Measurements from ENCODE around the gene BCL7B.
"Not testable (repeated sequence)": the region's sequence is repeated elsewhere in the genome, so short reads cannot be mapped to it uniquely, and the experiment has no call there.

The BCL7B gene

DNA sequence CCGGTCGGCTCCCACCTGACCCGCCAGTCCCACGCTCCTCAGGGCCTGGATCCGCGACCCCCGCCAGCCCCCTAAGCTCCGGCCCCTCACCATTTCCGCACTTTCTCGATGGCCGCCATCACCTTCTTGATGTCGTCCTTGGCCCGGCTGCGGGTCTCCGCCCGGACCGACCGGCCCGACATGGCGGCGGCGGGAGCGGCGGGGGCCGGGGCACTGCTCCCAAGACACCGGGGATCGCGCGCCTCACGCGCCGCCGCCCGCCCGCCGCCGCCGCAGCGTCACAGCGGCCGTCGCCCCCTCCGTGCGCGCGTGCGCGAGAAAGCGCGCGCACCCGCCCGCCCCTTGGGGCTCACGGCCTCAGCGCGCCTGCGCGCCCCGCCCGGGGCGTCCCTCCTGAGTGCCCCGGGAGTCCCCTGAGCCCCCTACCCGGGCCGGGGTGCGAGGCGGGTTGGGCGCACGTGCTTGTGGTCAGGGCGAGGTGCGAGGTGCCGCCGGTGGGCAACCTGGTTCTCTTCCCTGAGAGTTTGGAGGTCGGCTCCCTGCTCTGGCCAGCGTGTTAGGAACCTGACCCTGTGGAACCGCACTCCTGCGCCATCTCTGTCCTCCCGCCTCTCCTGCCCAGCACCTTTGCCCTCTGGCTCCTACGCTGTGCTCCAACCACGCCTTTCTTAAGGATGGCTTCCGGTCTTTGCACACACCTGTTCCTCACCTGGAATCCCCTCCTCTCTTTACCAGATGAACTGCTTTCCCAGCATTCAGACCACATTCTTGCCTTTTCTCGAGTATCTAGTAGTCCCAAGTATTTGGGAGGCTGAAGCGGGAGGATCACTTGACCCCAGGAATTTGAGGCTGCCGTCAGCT is at the start of gene BCL7B:
Gene BCL7B (minus strand): TSS at position 294 of the 861 bp plus-strand sequence. CDS start 112 bp downstream, at position 182.
- peak; percentile 13 for DNase-seq

DNA sequence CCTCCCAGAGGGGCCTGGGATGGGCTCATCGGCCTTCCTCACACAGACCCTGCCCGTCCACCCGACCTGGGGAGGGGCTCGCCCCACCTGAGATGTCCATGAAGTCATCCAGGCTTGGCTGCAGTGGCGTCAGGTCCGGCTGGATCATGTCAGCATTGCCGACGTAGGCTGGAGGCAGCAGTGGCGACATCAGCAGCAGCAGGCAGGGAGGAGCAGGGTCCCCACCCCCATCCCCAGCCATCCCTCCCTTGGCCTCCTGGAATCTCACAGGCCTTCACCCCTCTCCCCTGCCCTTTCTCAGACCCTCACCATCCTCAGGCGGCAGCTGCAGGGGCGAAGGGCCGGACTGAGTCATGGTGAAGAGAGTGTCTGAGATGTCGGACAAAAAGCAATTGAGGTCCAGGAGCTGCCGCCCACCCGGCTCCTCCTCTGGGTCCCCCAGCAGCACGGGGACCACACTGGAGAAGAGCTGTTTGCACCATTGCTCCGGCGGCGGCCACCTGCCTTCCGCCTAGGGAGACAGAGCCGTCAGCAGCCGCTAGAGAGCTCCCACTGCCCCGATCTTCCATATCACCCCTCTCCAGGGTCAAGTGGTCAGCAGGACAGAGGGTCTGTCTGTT is 48.2 kb upstream of the BCL7B start:
- no peak for DNase-seq

DNA sequence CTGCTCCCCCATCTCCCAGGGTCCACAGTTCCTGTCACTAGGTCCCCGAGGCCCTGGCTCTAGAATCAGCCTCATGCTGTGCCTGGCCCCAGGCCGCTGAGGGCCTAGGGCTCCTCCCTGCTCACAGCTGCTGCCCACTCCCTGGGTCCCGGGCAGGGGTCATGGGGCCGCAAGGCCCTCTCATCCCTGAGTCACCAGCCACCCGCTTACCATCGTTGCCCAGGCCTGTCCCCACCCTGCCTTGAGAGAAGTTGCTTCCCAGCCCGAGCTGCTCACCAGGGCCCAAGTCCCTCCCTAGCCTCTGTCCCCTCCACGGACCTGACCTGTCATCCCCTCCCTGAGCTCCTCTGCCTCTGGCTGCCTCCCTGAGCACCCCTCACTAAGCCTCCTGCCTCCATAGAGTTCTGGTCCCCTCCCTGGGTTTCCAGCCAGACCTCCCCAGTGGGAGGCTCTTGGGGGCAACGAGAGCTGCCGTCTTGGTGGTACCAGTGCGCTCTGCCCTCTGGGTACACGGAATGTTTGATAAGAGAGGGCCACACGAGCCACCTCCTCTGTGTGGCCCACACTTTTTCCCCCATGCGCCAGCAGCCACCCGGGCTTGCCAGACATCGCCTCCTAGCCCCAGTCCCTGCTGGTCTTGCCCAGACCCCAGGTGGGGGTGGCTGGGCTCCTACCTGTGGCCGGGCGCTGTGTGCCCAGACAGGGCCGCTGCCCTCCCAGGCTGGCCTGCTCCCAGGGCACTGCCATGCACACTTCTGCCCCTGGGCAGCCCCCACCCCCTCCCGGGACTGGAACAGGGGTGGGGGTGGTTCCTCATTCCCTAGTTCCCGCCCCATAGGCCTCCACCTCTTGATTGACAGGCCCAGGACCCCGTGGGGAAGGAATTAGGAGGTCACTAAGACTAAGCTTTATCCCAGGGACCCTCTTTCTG is 45.5 kb upstream of the BCL7B start:
- no peak for DNase-seq

DNA sequence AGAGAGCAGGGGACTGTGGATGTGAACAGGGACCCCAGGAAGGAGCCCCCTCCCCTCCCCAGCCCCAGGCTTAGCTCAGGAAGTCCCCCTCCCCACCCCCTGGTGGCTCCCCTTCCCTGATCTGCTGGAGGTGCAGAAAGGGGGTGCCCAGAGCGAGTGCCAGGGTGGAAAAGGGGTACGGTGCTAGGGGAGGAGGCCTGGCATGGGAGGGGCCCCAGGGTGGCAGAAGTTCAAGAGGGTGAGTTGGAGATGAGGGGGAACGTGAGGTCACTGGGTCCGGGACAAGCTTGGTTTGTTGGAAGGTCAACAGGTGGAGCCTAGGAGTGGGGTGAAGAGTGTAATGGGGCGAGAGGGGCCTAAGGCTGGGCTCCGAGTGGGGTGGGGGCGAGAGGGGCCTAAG is 42.4 kb upstream of the BCL7B start:
- DNase-seq, result no peak

DNA sequence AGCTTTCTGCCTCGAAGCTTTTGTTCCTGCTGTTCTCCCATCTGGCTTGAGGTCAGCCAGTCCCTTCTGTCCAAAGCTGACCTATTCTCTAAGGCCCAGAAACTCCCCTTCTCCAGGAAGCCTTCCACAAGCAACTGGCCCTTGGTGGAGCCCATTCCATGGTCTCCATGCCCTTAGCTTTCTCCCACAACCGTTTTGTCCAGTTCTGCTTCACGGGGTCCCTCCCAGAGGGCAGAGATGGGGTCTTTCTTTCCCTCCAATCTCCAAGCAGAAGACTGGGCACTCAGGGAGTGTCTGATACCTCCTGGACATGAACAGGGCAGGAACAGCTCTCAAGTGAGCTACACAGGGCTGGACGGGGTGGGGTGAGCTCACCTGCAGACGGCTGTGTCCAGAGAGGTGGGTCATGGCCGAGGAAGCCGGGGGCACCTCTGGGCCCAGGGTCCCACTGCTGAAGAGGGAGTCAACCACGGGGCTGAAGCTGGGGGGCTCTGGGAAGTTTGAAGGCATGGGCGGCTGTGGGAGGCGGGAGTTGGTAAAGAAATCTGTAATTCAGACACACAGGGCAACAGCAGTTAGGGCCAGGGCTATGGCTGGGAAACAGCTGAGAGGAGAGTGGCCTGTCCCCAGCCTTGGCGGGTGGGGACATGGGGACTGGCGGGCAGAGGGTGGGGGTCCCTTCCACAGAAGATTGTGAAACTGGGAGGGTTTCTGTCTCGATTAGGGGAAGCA is 41.8 kb upstream of the BCL7B start:
- no peak for DNase-seq

DNA sequence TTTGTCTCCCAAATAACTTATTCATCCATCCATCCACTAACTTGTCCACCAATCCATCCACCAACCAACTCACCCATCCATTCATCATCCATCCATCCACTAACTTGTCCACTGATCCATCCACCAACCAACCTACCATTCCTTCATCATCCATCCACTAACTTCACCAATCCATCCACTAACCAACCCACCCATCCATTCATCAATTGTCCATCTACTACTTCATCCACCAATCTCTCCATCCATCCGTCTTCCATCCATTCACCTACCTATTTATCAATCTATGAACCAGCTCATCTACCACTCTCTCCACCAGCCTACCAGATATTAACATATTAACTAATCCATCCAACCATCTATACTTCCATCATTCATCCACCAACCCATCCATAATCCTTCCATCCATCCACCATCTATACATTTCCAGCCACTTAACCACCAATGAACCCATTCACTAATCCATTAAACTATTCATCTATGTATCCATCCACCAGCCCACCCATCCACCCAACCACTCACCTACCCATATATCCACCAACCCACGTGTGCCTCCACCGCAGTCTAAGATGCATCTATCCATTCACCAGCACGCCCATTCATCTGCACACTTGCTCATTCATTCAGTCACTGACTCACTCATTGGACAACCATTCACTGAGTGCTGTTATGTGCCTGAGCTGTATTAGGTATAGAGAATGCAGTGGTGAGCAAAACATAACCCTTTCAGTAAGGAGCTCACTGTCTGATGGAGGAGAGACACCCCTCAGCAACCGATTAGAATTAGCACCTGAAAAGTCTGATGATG is 40.7 kb upstream of the BCL7B start:
- DNase-seq, result no peak

DNA sequence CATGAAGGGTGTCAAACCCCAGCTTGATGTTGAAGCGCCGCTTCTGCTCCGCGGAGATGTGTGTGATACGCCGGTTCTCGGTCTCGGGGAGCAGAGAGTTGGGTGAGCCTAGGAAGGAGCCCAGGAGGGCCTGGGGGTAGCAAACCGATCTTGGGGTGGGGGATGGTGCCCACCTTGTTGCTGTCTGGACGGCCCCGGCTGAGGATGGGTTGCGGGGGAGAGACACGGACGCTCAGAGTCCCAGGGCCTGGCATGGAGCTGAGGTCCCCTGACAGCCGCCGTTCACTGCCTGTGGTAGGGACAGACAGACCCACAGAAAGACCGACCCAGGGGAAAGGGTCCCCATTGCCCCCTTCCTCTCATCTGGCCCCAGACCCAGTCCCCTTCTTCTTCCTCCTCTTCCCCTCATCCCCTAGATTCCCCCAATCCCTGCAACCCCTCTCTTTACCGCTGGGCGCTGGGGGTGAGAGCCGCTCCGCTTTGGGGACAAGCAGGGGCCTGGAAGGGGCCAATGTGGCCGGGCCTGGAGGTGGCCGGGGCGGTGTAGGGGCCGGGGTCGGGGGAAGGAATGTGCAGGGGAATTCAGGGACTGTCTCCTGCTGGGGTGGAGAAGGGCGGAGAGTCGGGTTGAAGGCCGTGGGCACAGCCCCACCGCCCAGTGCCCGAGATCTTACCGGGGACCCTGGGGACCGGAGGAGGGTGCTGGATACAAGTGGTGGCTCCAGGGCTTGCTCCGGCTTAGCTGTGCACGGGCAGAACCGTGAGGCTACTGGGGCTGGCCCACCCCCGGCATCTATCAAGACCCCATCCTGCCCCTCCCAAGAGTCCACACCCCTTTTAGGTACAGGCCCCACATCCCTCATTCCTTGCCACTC is 38.9 kb upstream of the BCL7B start:
- no peak for DNase-seq

DNA sequence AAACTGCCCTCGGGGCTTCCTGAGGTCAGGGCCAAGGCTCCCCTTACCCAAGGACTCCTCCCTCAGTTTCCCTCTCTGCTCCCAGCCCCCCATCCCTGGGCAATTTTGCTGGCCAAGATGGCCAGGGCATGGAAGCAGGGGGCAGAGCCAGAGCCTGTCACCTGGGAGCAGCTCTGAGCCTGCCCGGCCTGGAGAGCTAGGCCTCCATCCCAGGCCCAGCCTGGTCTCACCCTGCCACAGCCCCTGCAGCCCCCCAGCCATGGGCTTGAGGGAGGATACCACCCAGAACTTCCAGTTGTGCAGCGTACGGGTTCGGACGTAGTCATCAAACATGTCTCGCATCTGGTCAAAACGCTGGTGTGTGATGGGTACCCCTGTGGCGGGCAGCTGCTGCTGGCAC is 37.9 kb upstream of the BCL7B start:
- DNase-seq, result no peak

DNA sequence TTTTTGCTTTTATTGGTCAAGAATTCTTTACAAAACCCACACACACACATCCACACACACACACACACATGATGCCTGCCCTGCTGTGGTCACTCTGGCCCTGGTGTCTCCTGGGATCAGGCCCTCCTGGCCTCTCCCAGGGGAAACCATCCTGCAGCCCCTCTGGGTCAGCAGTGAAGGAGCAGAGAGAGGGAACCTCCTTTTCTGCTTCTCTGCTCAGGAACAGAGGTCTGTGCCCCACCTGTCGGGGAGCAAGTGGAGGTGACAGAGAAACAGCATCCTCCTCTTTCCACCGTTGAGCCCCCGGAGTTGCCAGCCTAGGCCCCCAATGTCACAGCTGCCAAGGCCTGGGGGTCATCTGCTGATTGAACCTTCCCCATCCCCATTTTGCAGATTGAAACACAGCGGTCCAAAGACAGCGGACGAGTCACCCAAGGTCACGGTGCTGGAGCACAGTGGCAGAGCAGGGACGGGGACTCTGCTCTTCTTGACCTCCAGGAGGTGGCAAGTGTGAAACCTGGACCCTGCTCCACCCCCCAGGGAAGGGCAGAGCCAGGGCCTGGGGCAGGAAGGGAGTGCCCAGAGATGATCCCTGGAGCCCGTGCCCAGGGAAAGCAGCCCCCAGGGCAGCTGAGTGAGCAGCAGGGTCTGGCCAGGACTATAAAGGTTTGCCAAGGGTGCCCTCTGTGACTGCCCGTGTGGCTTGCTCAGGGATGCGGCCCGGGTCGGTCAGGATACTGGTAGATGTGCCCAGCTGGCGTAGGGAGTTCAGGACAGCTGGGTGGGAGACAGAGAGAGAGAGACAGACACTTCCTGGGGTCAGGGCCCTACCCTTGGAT is 35.9 kb upstream of the BCL7B start:
- DNase-seq, result no peak

DNA sequence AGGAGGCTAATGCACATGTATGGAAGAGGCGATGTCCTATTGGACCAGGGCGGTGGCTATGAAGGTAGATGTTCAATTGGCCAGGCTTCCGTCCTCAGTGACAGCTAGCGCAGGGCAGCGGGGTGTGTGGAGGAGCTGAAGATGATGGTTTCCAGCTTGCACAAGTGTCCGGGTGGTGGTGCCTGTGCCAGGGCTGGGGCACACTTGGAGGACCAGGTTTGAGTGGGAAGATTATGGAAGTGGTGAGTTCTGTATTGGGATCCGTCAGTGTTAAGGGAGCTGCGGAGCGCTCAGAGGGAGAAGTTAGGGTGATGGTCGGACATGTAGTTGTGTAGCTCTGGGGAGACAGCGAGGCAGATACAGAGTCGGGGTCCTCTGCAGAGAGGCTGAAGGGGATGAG is 29.4 kb upstream of the BCL7B start:
- no peak for DNase-seq

DNA sequence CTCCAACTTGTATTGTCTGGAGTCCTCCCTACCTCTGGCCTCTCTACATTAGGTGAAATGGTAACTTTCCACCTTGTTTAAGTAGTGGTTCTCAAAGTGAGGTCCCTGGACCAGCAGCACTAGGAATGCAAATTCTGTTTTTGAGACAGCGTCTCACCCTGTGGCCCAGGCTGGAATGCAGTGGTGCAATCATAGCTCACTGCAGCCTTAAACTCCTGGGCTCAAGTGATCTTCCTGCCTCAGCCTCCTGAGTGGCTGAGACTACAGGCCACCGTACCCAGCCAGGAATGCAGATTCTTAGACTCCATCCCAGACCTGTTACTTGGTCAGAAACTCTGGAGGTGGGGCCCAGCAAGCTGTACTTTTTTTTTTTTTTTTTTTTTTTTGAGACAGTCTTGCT is 27.7 kb upstream of the BCL7B start:
- no peak for DNase-seq

DNA sequence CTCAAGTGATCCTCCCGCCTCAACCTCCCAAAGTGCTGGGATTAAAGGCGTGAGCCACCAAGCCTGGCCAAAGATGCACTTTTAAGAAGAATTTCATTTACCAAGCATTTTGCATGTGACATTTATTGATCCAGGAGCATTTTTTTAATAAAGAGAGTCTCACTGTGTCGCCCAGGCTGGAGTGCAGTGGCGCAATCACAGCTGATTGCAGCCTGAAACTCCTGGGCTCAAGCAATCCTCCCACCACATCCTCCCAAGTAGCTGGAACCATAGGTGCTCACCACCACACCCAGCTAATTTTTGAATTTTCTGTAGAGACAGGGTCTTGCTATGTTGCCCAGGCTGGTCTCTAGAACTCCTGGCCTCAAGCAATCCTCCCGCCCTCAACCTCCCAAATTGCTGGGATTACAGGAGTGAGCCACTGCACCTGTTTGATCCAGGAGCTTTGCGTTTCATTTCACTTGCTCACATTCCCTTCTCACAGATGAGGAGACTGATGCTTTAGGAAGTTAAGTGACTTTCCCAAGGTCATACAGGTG is 25.2 kb upstream of the BCL7B start:
- DNase-seq, result no peak

DNA sequence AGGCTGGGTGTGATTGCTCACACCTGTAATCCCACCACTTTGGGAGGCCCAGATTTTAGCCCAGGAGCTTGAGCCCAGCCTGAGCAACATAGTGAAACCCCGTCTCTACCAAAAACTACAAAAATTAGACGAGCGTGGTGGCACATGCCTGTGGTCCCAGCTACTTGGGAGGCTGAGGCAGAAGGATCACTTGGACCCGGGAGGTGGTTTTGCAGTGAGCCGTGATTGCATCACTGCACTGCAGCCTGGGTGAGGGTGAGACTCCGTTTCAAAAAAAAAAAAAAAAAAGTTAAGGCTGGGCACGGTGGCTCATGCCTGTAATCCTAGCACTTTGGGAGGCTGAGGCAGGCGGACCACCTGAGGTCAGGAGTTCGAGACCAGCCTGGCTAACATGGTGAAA is 23.5 kb upstream of the BCL7B start:
- DNase-seq, result not testable (repeated sequence)

DNA sequence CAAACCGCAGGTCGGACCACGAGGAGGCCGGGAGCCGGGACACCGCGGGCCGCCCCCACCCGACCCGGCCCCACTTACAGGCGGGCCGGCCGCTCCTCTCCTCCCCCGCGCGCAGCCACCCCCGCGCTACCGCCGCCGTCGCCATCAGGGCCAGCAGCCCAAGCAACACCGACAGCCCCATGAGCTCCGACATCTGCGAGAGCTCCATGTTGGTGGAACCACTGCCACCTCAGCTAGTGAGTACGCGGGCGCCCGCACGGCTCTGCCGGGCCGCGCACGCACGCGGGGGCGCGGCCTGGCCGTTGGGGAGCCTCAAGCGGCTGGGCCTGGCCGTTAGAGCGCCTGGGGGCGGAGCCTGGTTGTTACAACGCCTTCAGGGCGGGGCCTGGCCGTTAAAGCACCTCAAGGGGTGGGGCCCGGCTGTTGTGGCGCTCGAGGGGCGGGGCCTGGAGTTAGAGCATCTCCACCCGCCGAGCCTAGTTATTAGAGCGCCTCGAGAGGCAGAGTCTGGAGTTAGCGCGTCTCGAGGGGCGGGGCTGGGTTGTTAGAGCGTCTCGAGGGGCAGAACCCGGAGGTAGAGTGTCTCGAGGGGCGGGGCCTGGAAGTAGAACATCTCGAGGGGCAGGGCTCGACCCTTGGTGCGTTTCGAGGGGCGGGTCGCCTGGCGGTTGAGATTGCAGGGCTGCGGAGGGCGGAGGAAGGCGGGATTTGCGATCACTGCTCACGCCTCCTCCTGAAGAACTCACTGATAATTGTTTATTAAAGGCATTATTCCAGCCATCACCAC is 21.0 kb upstream of the BCL7B start, which contains the start of gene TBL2:
Gene TBL2 (minus strand): TSS at position 238 of the 787 bp plus-strand sequence. CDS start 30 bp downstream, at position 208.
- peak; percentile 97 for DNase-seq

DNA sequence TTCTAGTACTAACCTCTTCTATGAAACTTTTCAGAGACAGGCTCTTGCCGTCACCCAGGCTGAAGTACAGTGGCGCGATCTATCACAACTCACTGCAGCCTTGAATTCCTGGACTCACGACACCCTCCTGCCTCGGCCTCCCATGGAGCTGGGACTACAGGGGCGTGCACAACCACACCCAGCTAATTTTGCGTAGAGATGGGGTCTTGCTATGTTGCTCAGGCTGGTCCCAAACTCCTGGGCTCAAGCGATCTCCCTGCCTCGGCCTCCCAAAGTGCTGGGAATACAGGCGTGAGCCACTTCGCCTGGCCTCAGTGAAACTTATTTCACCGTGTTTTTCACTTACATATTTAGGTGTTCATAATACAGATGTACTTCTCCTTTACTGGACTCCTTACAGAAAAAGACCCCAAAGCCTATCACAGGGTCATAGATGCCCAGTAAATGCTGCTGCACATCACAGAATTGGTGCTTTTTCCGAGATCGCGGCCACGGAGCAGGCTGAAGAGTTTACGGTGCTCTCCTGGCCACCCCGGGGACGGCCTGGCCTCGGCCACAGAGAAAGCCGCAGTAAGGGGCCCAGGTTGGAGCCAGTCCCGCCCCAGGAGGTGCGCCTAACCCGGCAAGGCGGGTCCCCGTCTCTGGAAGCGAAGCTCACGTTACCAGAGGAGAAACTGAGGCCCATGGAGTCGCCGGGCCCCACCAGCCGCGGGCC is 20.3 kb upstream of the BCL7B start:
- no peak for DNase-seq

DNA sequence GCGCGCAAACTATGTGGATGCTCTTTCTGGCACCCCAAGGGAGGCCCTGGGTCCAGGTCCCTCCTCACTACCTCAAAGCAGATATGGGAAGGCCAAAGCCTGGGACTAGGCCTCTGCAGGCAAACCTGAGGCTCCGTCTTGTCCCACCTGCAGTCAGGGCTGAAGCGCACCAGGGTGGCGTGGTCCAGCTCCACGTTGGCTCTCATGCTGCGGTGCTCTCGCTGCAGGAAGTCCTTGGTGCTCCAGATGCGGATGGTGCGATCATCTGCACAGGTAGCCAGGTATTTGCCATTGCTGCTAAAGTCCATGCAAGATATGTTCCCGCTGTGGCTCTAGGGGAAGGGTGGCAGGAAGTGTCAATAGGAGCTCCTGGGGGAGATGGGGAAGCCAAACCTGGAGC is 16.3 kb upstream of the BCL7B start:
- DNase-seq, result no peak

DNA sequence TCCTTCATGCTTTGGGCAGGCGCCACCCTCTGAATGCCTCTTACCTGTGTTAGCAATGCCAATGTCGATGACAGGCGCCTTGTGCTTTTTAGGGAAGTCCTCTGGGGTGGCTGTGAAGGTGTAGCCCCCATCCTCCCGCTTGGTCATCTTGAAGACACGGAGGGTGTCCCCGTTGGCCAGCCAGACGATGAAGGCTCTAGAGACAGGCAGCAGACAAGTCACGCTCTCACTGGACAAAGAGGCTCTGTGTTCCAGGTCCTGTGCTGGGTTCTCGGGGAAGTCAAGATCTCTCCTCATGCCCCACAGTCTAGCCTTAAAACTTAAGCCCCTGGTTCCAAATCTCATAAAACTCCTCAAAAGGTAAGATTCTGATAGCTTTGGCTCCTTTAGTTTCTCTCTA is 15.8 kb upstream of the BCL7B start:
- DNase-seq, result no peak

DNA sequence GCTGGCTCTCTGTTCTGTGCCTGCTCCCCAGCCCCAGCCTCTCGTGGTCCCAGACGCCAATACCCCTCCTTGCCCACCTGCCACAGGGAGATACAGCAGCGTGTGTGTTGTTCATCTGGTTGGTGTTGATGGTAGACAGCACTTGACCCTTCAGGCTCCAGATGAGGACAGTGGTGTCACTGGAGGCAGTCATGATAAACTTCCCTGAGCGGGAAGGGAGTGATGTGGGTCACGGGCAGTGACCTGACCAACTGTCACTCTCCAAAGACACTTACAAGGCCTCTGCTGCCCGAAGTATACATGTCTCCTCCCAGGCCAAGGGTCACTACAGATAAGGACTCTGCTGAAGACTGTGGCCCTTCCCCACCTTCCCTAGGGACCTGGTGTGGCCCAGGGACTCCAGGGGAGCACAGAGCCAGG is 15.3 kb upstream of the BCL7B start:
- DNase-seq, result no peak

Measured in NCI-H1694 treated with DMSO at 0.1 percent for 48 hours (cell line).